HepG2 (cell line): Measurements from ENCODE around the gene HNRNPUL2. TPM values are rescaled to one million over a fixed set of nuclear protein-coding genes. Genes with fewer than 3 reads are reported as not detected.
A peak's percentile ranks its signal among the peaks of the same experiment; 100 is the strongest.

Source experiments
- DPF2 ChIP-seq: sonication (generic); formaldehyde crosslinking; IDR thresholded peaks from 2 replicates; pipeline ENCODE4 v1.4.0; 2020; ENCODE audit warnings: mild to moderate bottlenecking, low read depth, missing genetic modification reagents, borderline replicate concordance
- IRX3 ChIP-seq: sonication (generic); formaldehyde crosslinking; IDR thresholded peaks from 2 replicates; pipeline ENCODE4 v1.8.1; 2023; ENCODE audit warnings: mild to moderate bottlenecking, low read depth, missing genetic modification reagents, borderline replicate concordance
- MXI1 ChIP-seq: IDR thresholded peaks from 3 replicates; pipeline ENCODE4 v1.6.1; 2012; ENCODE audit warnings: low read depth, low read length, inconsistent platforms, borderline replicate concordance
- ZNF550 ChIP-seq: sonication (generic); formaldehyde crosslinking; IDR thresholded peaks from 2 replicates; pipeline ENCODE4 v1.4.0; 2020; ENCODE audit warnings: mild to moderate bottlenecking, missing genetic modification reagents, borderline replicate concordance
- ZNF761 ChIP-seq: sonication (generic); formaldehyde crosslinking; conservative IDR thresholded peaks from 2 replicates; pipeline ENCODE4 v1.4.0; 2020; ENCODE audit warnings: mild to moderate bottlenecking, missing genetic modification reagents
- polyA plus RNA-seq, 8 experiments: library from polyadenylated mRNA; depleted of rRNA in 3 of 8; stranded (reverse) in 7 of 8; unstranded in 1 of 8; fragments of >200 nt; fragmentation: Illumina TruSeq in 4 of 8; extraction: Trizol in 4 of 8; gene quantifications; 2 replicates each; pipeline versions ENCODE4 v1.2.1 to v1.2.3, GENCODE V29; 2011 to 2016; ENCODE audit warnings: low read depth in 4 of 8, missing spikeins in 1 of 8, mixed read lengths in 1 of 8; ENCODE audit not compliant: insufficient read depth in 1 of 8
- total RNA-seq, 5 experiments: library from RNA; depleted of rRNA; stranded (reverse); fragments of >200 nt; fragmentation: Illumina TruSeq; extraction: Trizol; gene quantifications; 2 replicates each; pipeline ENCODE4 v1.2.3, GENCODE V29; 2016; ENCODE audit warnings: low read depth in 1 of 5
- TF ChIP-seq, protein P1 (sequence below): sonication (generic); formaldehyde crosslinking; IDR thresholded peaks from 2 replicates; pipeline ENCODE4 v1.9.0; 2021; ENCODE audit warnings: missing genetic modification reagents, borderline replicate concordance
- TF ChIP-seq, protein P2 (sequence below): sonication (generic); formaldehyde crosslinking; IDR thresholded peaks from 2 replicates; pipeline ENCODE4 v1.8.0; 2022; ENCODE audit warnings: mild to moderate bottlenecking, missing genetic modification reagents; ENCODE audit not compliant: insufficient replicate concordance
- TF ChIP-seq, protein P3 (sequence below): sonication (generic); formaldehyde crosslinking; IDR thresholded peaks from 2 replicates; pipeline ENCODE4 v1.4.0; 2020; ENCODE audit warnings: mild to moderate bottlenecking, missing genetic modification reagents
- TF ChIP-seq, protein P4 (sequence below): sonication (generic); formaldehyde crosslinking; IDR thresholded peaks from 2 replicates; pipeline ENCODE4 v1.5.0; 2020; ENCODE audit warnings: mild to moderate bottlenecking, missing genetic modification reagents, borderline replicate concordance
- TF ChIP-seq, protein P5 (sequence below): sonication (generic); formaldehyde crosslinking; IDR thresholded peaks from 2 replicates; pipeline ENCODE4 v1.4.0; 2020; ENCODE audit warnings: missing genetic modification reagents

HNRNPUL2 gene
- total and polyA plus RNA-seq, 2 of the 13 experiments (the other 11 are each of a cell fraction or from before 2014, with no cell fraction given) = 8.4 to 9.6 TPM

DNA sequence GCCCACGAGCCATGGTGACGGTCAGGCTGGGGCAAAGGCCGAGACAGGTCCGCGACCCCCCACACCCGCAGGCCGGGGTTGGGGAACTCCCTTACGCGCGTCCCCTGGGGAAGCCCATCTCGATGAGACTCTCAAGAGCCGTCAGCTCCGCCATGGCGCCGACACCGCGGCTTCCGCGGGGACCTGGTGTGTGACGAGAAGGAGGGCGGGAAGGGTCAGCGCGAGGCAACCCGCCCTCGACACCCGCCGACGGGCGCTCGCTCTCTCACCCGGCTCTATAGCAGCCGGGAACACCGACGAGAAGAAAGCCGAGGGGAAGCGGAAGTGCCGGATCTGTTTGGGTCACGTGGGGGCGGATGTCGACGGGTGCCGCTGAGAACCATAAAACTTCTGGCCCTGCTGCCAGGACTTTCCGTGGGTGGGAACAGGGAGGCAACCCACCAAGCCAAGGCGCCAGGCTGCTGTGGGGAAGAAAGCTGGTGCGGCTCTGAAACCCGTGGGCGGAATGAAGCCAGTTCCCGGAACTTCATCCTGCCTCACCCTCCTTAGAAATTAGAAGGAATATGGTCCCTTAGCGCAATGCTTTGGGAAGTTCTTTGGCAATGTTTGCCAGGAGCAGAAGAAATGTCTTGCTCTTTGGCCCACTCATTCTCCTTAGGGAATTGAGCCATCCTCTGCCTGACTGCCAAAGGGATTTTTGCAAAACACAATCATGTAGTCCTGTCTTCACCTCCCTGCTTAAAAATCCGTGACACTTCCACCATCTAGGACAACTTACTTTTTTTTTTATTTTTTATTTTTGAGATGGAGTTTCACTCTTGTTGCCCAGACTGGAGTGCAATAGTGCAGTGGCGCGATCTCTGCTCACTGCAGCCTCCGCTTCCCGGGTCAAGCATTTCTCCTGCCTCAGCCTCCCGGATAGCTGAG lies 48.2 kb downstream of the HNRNPUL2 start, which contains the start of gene UBXN1 (continued):
- no peak for TF ChIP-seq DPF2 (CRISPR knock-in tag)
- TF ChIP-seq, protein P1, sequence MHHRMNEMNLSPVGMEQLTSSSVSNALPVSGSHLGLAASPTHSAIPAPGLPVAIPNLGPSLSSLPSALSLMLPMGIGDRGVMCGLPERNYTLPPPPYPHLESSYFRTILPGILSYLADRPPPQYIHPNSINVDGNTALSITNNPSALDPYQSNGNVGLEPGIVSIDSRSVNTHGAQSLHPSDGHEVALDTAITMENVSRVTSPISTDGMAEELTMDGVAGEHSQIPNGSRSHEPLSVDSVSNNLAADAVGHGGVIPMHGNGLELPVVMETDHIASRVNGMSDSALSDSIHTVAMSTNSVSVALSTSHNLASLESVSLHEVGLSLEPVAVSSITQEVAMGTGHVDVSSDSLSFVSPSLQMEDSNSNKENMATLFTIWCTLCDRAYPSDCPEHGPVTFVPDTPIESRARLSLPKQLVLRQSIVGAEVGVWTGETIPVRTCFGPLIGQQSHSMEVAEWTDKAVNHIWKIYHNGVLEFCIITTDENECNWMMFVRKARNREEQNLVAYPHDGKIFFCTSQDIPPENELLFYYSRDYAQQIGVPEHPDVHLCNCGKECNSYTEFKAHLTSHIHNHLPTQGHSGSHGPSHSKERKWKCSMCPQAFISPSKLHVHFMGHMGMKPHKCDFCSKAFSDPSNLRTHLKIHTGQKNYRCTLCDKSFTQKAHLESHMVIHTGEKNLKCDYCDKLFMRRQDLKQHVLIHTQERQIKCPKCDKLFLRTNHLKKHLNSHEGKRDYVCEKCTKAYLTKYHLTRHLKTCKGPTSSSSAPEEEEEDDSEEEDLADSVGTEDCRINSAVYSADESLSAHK = 0 out of 2 replicates have a peak, but pooled peaks have one; percentile 67
- TF ChIP-seq ZNF761 (CRISPR knock-in tag) = 0 out of 2 replicates have a peak, but pooled peaks have one; percentile 11
- TF ChIP-seq MXI1 = peak; percentile 77; the same call in 2 of the 3 replicates
- TF ChIP-seq, protein P2, sequence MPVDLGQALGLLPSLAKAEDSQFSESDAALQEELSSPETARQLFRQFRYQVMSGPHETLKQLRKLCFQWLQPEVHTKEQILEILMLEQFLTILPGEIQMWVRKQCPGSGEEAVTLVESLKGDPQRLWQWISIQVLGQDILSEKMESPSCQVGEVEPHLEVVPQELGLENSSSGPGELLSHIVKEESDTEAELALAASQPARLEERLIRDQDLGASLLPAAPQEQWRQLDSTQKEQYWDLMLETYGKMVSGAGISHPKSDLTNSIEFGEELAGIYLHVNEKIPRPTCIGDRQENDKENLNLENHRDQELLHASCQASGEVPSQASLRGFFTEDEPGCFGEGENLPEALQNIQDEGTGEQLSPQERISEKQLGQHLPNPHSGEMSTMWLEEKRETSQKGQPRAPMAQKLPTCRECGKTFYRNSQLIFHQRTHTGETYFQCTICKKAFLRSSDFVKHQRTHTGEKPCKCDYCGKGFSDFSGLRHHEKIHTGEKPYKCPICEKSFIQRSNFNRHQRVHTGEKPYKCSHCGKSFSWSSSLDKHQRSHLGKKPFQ (CRISPR knock-in tag) = peak; percentile 86
- no peak for TF ChIP-seq ZNF550 (CRISPR knock-in tag)
- no peak for TF ChIP-seq IRX3
- TF ChIP-seq, protein P3, sequence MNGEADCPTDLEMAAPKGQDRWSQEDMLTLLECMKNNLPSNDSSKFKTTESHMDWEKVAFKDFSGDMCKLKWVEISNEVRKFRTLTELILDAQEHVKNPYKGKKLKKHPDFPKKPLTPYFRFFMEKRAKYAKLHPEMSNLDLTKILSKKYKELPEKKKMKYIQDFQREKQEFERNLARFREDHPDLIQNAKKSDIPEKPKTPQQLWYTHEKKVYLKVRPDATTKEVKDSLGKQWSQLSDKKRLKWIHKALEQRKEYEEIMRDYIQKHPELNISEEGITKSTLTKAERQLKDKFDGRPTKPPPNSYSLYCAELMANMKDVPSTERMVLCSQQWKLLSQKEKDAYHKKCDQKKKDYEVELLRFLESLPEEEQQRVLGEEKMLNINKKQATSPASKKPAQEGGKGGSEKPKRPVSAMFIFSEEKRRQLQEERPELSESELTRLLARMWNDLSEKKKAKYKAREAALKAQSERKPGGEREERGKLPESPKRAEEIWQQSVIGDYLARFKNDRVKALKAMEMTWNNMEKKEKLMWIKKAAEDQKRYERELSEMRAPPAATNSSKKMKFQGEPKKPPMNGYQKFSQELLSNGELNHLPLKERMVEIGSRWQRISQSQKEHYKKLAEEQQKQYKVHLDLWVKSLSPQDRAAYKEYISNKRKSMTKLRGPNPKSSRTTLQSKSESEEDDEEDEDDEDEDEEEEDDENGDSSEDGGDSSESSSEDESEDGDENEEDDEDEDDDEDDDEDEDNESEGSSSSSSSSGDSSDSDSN (CRISPR knock-in tag) = peak; percentile 74
- TF ChIP-seq, protein P4, sequence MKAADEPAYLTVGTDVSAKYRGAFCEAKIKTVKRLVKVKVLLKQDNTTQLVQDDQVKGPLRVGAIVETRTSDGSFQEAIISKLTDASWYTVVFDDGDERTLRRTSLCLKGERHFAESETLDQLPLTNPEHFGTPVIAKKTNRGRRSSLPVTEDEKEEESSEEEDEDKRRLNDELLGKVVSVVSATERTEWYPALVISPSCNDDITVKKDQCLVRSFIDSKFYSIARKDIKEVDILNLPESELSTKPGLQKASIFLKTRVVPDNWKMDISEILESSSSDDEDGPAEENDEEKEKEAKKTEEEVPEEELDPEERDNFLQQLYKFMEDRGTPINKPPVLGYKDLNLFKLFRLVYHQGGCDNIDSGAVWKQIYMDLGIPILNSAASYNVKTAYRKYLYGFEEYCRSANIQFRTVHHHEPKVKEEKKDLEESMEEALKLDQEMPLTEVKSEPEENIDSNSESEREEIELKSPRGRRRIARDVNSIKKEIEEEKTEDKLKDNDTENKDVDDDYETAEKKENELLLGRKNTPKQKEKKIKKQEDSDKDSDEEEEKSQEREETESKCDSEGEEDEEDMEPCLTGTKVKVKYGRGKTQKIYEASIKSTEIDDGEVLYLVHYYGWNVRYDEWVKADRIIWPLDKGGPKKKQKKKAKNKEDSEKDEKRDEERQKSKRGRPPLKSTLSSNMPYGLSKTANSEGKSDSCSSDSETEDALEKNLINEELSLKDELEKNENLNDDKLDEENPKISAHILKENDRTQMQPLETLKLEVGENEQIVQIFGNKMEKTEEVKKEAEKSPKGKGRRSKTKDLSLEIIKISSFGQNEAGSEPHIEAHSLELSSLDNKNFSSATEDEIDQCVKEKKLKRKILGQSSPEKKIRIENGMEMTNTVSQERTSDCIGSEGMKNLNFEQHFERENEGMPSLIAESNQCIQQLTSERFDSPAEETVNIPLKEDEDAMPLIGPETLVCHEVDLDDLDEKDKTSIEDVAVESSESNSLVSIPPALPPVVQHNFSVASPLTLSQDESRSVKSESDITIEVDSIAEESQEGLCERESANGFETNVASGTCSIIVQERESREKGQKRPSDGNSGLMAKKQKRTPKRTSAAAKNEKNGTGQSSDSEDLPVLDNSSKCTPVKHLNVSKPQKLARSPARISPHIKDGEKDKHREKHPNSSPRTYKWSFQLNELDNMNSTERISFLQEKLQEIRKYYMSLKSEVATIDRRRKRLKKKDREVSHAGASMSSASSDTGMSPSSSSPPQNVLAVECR = peak; percentile 95
- TF ChIP-seq, protein P5, sequence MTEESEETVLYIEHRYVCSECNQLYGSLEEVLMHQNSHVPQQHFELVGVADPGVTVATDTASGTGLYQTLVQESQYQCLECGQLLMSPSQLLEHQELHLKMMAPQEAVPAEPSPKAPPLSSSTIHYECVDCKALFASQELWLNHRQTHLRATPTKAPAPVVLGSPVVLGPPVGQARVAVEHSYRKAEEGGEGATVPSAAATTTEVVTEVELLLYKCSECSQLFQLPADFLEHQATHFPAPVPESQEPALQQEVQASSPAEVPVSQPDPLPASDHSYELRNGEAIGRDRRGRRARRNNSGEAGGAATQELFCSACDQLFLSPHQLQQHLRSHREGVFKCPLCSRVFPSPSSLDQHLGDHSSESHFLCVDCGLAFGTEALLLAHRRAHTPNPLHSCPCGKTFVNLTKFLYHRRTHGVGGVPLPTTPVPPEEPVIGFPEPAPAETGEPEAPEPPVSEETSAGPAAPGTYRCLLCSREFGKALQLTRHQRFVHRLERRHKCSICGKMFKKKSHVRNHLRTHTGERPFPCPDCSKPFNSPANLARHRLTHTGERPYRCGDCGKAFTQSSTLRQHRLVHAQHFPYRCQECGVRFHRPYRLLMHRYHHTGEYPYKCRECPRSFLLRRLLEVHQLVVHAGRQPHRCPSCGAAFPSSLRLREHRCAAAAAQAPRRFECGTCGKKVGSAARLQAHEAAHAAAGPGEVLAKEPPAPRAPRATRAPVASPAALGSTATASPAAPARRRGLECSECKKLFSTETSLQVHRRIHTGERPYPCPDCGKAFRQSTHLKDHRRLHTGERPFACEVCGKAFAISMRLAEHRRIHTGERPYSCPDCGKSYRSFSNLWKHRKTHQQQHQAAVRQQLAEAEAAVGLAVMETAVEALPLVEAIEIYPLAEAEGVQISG (CRISPR knock-in tag) = peak; percentile 97
